SH-SY5Y (cell line): Measurements from ENCODE around the gene PITPNM3.

ENCODE experiments used
- GATA2 ChIP-seq: IDR thresholded peaks from 2 replicates; pipeline ENCODE4 v1.6.1; 2011; ENCODE audit warnings: mild to moderate bottlenecking, low read depth, low read length
- GATA3 ChIP-seq: IDR thresholded peaks from 2 replicates; pipeline ENCODE4 v1.6.1; 2011; ENCODE audit warnings: low read depth, mild to moderate bottlenecking, low read length, moderate library complexity

GRCh38 chr17:6561446-6561845 is 5.1 kb upstream of the PITPNM3 start:
- TF ChIP-seq GATA3 (no peak), GATA2 (no peak)
